Adrenal gland (tissue), 12 donors: ENCODE results near the gene EFEMP2. TPM values are rescaled to one million over a fixed set of nuclear protein-coding genes. Genes with fewer than 3 reads are reported as not detected.

Source experiments
- DNase-seq, 7 donors: peaks; one replicate each; pipeline ENCODE4 v3.0.0-alpha.2; 2019 to 2020
- H3K27ac ChIP-seq, 5 donors: fragments of 200-600 bp; sonication (generic) in 4 of 5; 1 replicate in 3 of 5; 2 replicates in 2 of 5; pipeline versions ENCODE4 v1.5.1 to v1.8.0; 2016 to 2020; ENCODE audit warnings: mild to moderate bottlenecking in 1 of 5
- H3K27me3 ChIP-seq: fragments of 200-600 bp; 2 replicates; pipeline ENCODE4 v1.8.0; 2021
- H3K36me3 ChIP-seq, 2 donors: fragments of 200-600 bp; replicated peaks in 1 of 2; 1 replicate in 1 of 2; 2 replicates in 1 of 2; pipeline versions ENCODE4 v1.5.1 to v1.8.0; 2018 to 2022
- H3K4me1 ChIP-seq, 2 donors: fragments of 200-600 bp; replicated peaks in 1 of 2; 1 replicate in 1 of 2; 2 replicates in 1 of 2; pipeline versions ENCODE4 v1.5.1 to v1.8.0; 2018 to 2021
- H3K4me3 ChIP-seq, 4 donors: fragments of 200-600 bp; sonication (generic) in 3 of 4; one replicate each; pipeline ENCODE4 v1.5.1; 2016 to 2018
- H3K9me3 ChIP-seq, 3 donors: fragments of 200-600 bp; sonication (generic) in 1 of 3; replicated peaks in 1 of 3; 1 replicate in 2 of 3; 2 replicates in 1 of 3; pipeline versions ENCODE4 v1.5.1 to v1.8.0; 2016 to 2021
- POLR2A ChIP-seq, 2 donors: fragments of 450-650 bp; IDR thresholded peaks; one replicate each; pipeline ENCODE4 v1.6.1; 2017; ENCODE audit warnings: antibody characterized with exemption in 2 of 2, mild to moderate bottlenecking in 2 of 2, moderate library complexity in 1 of 2
- whole genome bisulfite sequencing, 4 donors: extraction: QIAGEN DNeasy Blood & Tissue Kit in 2 of 4; methylation state at CpG; one replicate each; pipeline versions ENCODE4 v1.1.5 to v1.1.7; 2013 to 2017; 5-methylcytosine and 5-hydroxymethylcytosine counted together
- intact Hi-C, 2 donors: fragments of 100-400 bp; cut with DNase I; formaldehyde crosslinking; loops; one replicate each; pipeline versions ENCODE4 v1.14.1 to v1.15.0; 2022 to 2023
- polyA plus RNA-seq, 3 donors: library from polyadenylated mRNA; stranded (reverse); fragments of 200-250 nt in 2 of 3; fragments of 350-450 nt in 1 of 3; fragmentation: Illumina TruSeq in 1 of 3; extraction: RNeasy Lipid Tissue Mini Kit (QIAGEN cat#74804) in 1 of 3; gene quantifications; one replicate each; pipeline ENCODE4 v1.2.3, GENCODE V29; 2013 to 2014
- total RNA-seq, 9 donors: library from RNA; depleted of rRNA in 4 of 9; stranded (reverse); fragments of >200 nt in 4 of 9; fragments of 120-200 nt in 1 of 9; fragmentation: NEBNext Ultra II Directional in 1 of 9; extraction: Animal tissue kit (Norgen Biotek cat#: 25700) in 1 of 9; gene quantifications; one replicate each; pipeline versions ENCODE4 v1.1.0 to v1.2.4, GENCODE V29; 2013 to 2023
- TF ChIP-seq, protein P1 (sequence below), 6 experiments: fragments of 450-650 bp in 4 of 6; fragments of 200-600 bp in 2 of 6; sonication (generic) in 1 of 6; IDR thresholded peaks; 1 replicate in 5 of 6; 2 replicates in 1 of 6; pipeline versions ENCODE4 v1.5.1 to v1.8.0; 2016 to 2021; ENCODE audit warnings: antibody characterized with exemption in 6 of 6, mild to moderate bottlenecking in 2 of 6, moderate library complexity in 1 of 6
- donor health status: healthy with polysubstance abuse.
- donor health status: Bipolar disorder and iron deficiency.
- donor health status: DM: yes; HTN: yes; CAD: no.
- donor health status: DM: no; HTN: no; CAD: no.
- donor health status: DM: no; HTN: no; CAD: no.
- donor health status: DM: yes; HTN: yes; CAD: no.

EFEMP2 gene
- total and polyA plus RNA-seq, 12 donors, result 20.3 to 156 (median 63.6) TPM

DNA sequence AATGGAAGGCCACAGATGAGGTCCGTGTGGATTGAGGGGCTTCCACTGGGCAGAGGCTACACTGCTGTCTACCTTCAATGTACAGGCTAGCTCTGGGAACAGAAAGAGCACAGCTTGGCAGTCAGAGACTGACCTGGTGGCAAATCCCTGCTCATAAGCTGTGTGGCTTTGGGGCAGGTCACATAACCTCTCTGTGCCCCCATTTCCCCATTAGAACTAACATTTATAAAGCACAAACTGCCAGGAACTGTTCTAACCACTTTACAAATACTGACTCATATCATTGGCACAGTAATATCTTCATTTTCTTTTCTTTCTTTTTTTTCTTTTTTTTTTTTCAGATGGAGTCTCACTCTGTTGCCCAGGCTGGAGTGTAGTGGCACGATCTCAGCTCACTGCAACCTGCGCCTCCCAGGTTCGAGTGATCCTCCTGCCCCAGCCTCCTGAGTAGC lies 24.4 kb upstream of the EFEMP2 start:
- Histone ChIP-seq H3K27me3 (no peaks in the 10 kb centered on the region), H3K27ac (no peak overlapping the region), H3K36me3 (no peaks in the 10 kb centered on the region), H3K9me3 (no peaks in the 10 kb centered on the region), H3K4me1 (peaks cover 28 to 34% of the 10 kb centered on the region in 2 donors), H3K4me3 (no peak overlapping the region)
- no peak for DNase-seq
- intact Hi-C loops, result no loop called here
- TF ChIP-seq, protein P1, sequence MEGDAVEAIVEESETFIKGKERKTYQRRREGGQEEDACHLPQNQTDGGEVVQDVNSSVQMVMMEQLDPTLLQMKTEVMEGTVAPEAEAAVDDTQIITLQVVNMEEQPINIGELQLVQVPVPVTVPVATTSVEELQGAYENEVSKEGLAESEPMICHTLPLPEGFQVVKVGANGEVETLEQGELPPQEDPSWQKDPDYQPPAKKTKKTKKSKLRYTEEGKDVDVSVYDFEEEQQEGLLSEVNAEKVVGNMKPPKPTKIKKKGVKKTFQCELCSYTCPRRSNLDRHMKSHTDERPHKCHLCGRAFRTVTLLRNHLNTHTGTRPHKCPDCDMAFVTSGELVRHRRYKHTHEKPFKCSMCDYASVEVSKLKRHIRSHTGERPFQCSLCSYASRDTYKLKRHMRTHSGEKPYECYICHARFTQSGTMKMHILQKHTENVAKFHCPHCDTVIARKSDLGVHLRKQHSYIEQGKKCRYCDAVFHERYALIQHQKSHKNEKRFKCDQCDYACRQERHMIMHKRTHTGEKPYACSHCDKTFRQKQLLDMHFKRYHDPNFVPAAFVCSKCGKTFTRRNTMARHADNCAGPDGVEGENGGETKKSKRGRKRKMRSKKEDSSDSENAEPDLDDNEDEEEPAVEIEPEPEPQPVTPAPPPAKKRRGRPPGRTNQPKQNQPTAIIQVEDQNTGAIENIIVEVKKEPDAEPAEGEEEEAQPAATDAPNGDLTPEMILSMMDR (IDR thresholded peaks at IDR 0.05), result no peak
- WGBS, 4 donors, result 87 to 90% (median 88%) methylated on average over 4 of the region's 4 CpGs

DNA sequence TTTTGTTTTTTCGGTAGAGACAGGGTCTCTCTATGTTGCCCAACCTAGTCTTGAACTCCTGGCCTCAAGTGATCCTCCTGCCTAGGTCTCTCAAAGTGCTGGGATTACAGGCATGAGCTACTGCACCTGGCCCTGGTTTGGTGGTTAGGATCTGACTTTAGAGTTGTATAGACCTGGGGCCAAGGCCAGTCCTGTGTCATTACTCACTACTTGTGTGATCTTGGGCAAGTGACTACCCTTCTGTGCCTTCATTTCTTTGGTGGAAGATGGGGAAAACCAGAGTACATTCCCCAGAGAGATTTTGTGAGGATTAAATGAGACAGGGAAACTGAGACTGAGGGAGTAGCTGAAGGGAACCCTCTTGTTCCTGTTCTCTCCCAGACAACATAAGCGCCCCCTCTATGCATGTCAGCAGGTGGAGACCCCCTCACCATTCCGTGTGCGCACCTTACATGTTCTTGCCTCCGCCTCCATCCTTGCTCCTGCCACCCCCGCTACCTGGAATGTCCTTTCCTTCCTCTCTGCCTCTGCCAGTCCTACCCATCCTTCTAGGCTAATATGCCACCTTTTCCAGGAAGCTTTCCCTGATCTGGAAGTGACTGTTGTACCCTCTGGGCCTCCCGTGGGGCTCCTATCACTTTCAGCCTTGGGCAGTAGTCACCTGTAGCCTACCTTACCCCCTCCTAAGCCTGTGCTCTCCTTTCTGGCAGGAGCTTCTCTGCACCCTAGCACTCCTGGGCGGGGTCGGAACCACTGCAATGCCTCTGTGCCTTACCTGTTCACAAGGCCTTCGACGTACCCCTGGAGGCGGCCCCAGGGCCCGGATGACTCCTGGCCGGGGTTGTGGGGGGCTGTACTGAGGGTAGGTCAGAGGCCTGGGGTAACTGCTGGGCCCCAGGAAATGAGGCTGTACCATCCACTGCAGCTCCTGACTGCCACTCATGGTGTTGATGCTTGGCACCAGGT lies 23.7 kb upstream of the EFEMP2 start:
- H3K4me1 ChIP-seq, result peaks cover 36 to 41% of the 10 kb centered on the region in 2 donors
- H3K27ac ChIP-seq, result no peak overlapping the region

DNA sequence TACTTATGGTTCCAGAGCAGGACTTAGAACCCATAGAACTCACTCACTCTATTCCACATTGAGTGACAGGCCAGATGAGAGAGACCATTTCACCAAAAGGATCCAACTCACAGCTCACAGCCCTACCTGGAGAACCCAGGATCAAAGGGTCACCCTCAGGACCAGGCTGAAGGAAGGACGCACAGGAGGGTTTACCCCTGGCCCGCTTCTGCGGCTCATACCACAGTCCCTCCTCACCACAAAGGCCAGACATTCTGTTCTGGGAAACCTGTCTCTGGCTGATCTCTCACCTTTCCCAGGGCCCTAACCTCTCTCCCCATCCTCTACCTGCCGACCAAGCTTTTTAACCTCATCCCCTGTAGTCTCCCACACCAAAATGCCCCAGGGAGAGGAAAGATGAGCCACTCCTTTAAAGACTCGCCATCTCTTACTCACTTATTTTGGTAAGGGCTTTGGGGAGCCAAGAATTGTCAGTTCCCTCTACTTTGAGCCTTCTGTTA lies 22.9 kb upstream of the EFEMP2 start:
- Histone ChIP-seq H3K36me3 (no peaks in the 10 kb centered on the region), H3K27ac (no peak overlapping the region), H3K4me3 (no peak overlapping the region), H3K4me1 (peaks cover 43% of the 10 kb centered on the region in 2 donors), H3K9me3 (no peaks in the 10 kb centered on the region), H3K27me3 (no peaks in the 10 kb centered on the region)
- DNase-seq, result no peak
- TF ChIP-seq POLR2A (IDR thresholded peaks at IDR 0.05), result no peak
- TF ChIP-seq, protein P1 (IDR thresholded peaks at IDR 0.05), result no peak
- intact Hi-C loops, result no loop called here
- WGBS, 4 donors, result 89 to 97% (median 94%) methylated on average over 3 to 5 of the region's 5 CpGs

More for the DNA sequence above, 23.7 kb upstream of the EFEMP2 start:
- intact Hi-C loops, result no loop called here
- Histone ChIP-seq H3K4me3 (no peak overlapping the region), H3K36me3 (no peaks in the 10 kb centered on the region), H3K9me3 (no peaks in the 10 kb centered on the region), H3K27me3 (no peaks in the 10 kb centered on the region)
- TF ChIP-seq POLR2A (IDR thresholded peaks at IDR 0.05), result no peak
- TF ChIP-seq, protein P1 (IDR thresholded peaks at IDR 0.05), result no peak
- WGBS, 4 donors, result 93 to 98% (median 94%) methylated on average over 7 to 14 of the region's 14 CpGs
- DNase-seq, result peak in 1 of 7 donors; percentile 23

DNA sequence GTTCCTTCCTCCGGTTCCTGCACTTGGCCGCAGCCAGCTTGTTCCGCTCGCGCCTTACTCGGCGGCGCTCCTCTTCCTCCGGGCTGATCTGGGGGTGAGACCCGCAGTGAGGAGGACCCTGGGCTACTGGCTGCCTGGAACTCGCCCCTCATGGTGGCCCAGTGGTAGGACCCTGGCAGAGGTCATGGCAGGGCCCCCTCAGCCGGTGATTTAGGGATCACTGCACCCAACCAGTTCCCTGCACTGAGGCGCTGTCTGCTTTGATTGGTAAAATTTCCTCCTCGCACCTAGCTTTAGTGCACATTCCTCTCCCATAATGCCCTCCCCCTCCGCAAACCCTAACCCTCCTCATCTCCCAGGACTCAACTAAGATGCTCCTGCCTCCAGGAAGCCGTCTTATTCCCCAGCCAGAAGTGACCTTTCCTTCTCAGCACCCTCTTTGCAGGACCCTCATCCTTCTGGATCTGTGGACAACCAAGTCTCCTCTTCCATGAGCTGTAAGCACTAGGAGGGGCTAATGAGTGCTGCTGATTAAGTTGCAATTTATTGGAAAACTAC lies 21.5 kb upstream of the EFEMP2 start:
- Histone ChIP-seq H3K36me3 (no peaks in the 10 kb centered on the region), H3K9me3 (no peaks in the 10 kb centered on the region), H3K4me1 (peaks cover 44% of the 10 kb centered on the region in 2 donors), H3K27me3 (no peaks in the 10 kb centered on the region), H3K4me3 (no peak overlapping the region), H3K27ac (peak overlapping the region in 4 of 5 donors; percentile 52 to 99 (median 96))
- intact Hi-C loops, result no loop called here
- DNase-seq, result peak in 2 of 7 donors; percentile 42 to 48
- TF ChIP-seq POLR2A (IDR thresholded peaks at IDR 0.05), result no peak
- TF ChIP-seq, protein P1 (IDR thresholded peaks at IDR 0.05), result no peak
- WGBS, 4 donors, result 65 to 73% (median 68%) methylated on average over 7 to 16 of the region's 16 CpGs
